Brain microvascular endothelial cell (primary cell): ENCODE results near the gene CDH4.

ENCODE experiments used
- DNase-seq: peaks from one replicate; pipeline ENCODE4 v3.0.0-alpha.2; 2020
- H3K27ac ChIP-seq: fragments of 250-450 bp; sonication (Bioruptor Pico); 2 replicates; pipeline ENCODE4 v1.5.1; 2020; ENCODE audit warnings: mild to moderate bottlenecking, moderate library complexity
- H3K27me3 ChIP-seq: fragments of 250-450 bp; sonication (Bioruptor Pico); replicated peaks from 2 replicates; pipeline ENCODE4 v1.5.1; 2020; ENCODE audit warnings: mild to moderate bottlenecking
- H3K36me3 ChIP-seq: fragments of 250-450 bp; sonication (Bioruptor Pico); replicated peaks from 2 replicates; pipeline ENCODE4 v1.5.1; 2020; ENCODE audit warnings: mild to moderate bottlenecking
- H3K4me3 ChIP-seq: 2 replicates; pipeline ENCODE4 v1.5.1; 2011; ENCODE audit warnings: low read depth, mild to moderate bottlenecking, control low read depth, low read length, moderate library complexity
- in situ Hi-C: cut with HindIII; loops from 2 replicates; pipeline ENCODE4 v1.10.0; 2017; ENCODE audit warnings: low sequenced_read_pairs, low pct_ligation_motif_present
- TF ChIP-seq, protein P1 (sequence below): IDR thresholded peaks from 2 replicates; pipeline ENCODE4 v1.5.1; 2011; ENCODE audit warnings: low read depth, mild to moderate bottlenecking, moderate library complexity, low read length, control low read depth, inconsistent platforms; ENCODE audit errors: missing control alignments

Gene CDH4

DNA sequence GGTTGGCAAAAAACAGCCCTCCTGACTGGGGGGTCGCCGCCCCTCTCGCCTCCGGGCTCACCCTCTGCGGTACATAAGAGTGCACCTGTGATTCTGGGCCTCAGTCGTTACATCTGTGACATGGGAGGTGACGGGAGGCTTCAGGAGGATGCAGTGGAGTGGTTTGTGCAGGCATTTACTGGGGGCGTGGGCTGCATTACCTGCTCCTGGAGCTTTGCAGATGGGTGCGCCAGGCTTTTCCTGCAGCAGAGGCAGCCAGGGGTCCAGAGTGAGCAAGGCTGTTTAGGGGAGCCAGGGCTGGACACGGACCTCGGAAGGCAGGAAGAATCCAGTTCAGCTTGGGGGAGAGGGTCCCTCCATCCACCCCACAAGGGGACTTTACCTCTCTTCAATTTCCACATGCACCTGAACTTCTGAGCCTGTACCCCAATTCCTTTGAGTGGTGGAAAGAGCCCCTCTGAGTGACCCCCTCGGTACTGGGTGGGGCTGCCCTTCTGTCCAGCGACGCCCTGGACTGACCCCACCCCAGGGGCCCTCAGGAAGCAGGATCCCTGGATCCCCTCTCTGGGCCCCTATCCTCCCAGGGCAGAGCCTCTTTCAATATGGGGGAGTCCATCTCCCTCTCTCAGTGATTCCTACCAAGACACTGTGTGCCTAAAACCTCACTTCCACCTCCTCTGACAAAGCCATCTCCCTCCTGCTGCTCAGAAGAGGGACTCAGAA, 679.6 kb downstream of the CDH4 start:
- in situ Hi-C loops, result no loop called here
- DNase-seq, result no peak
- Histone ChIP-seq H3K4me3 (no peak overlapping the region), H3K27ac (no peak overlapping the region), H3K27me3 (no peaks in the 10 kb centered on the region), H3K36me3 (no peaks in the 10 kb centered on the region)
- TF ChIP-seq, protein P1, sequence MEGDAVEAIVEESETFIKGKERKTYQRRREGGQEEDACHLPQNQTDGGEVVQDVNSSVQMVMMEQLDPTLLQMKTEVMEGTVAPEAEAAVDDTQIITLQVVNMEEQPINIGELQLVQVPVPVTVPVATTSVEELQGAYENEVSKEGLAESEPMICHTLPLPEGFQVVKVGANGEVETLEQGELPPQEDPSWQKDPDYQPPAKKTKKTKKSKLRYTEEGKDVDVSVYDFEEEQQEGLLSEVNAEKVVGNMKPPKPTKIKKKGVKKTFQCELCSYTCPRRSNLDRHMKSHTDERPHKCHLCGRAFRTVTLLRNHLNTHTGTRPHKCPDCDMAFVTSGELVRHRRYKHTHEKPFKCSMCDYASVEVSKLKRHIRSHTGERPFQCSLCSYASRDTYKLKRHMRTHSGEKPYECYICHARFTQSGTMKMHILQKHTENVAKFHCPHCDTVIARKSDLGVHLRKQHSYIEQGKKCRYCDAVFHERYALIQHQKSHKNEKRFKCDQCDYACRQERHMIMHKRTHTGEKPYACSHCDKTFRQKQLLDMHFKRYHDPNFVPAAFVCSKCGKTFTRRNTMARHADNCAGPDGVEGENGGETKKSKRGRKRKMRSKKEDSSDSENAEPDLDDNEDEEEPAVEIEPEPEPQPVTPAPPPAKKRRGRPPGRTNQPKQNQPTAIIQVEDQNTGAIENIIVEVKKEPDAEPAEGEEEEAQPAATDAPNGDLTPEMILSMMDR, result no peak

DNA sequence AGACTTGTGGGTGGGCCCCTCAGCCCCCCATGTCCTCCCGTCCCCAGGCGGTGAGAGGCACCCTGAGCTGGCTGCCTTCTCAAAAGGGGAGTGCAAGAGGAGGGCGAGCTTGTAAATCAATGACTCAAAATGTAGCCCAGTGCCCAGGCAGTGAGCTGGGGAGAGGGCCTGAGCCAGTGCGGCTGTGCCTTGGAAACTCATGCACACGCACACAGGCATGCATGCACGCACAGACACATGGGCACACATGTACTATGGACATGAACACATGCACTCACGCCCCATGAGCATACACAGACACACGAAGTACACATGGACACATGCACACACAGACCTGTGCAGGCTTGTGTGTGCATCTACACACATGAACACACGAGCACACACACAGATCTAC, 680.1 kb downstream of the CDH4 start:
- no peak for DNase-seq
- Histone ChIP-seq H3K4me3 (no peak overlapping the region), H3K27me3 (no peaks in the 10 kb centered on the region), H3K27ac (no peak overlapping the region), H3K36me3 (no peaks in the 10 kb centered on the region)
- TF ChIP-seq, protein P1, result no peak
- in situ Hi-C loops, result no loop called here

DNA sequence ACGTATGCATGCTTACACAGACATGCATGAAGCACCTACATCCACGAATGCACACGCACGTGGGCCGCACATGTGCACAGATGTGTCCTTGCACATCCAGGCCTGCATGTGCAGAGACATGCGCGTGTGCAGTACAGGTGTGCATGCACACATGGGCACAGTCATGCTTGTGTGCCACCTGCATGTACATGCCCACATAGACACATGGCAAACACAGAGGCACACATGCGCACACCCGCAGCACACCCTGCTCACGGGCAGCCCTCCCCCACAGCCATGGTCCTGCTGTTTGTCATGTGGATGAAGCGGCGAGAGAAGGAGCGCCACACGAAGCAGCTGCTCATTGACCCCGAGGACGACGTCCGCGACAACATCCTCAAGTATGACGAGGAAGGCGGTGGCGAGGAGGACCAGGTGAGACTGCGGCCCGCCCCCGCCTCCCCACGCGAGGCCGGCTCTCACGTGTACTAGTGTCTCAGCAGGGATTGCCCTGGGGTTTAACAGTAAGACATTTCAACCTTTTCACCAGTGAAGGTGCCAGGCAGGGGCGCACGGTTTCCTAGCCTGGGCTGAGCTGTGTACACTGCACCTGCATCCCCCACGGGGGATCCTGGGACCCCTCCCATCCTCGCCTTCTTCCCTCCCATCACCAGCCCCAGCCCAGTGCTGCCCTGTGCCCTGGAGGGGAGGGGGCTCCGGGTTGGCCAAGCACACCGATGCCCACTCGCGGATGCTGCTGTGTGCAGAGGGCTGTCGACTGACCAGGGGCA, 680.8 kb downstream of the CDH4 start:
- no peaks in the 10 kb centered on the region for H3K27me3 ChIP-seq
- TF ChIP-seq, protein P1, result no peak

DNA sequence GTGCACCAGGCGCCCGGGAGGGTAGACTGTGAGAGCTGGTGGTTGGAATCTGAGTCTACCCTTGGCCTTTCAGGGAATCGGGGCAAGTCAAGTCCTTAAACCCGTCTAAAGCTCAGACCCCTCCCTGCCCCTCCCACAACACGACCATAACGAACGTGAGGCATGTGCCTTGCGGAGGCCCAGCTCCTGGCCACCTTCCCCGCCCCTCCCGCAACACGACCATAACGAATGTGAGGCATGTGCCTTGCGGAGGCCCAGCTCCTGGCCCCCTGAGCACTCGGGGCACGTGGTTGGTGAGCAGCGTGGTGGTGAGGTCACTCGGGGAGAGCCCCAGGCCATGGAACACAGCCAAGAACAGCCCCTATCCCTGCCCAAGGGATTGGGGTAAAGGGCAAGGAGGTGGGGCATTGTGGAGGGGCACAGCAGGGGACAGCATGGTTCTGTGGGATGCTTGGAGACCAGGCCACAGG, 681.5 kb downstream of the CDH4 start:
- TF ChIP-seq, protein P1, result no peak
- DNase-seq, result no peak
- H3K4me3 ChIP-seq, result no peak overlapping the region
- no peak overlapping the region for H3K27ac ChIP-seq
- in situ Hi-C loops, result no loop called here
- H3K36me3 ChIP-seq, result no peaks in the 10 kb centered on the region
- no peaks in the 10 kb centered on the region for H3K27me3 ChIP-seq

More for the DNA sequence above, 680.8 kb downstream of the CDH4 start:
- Histone ChIP-seq H3K36me3 (no peaks in the 10 kb centered on the region), H3K27ac (no peak overlapping the region), H3K4me3 (no peak overlapping the region)
- DNase-seq, result no peak
- in situ Hi-C loops, result no loop called here

DNA sequence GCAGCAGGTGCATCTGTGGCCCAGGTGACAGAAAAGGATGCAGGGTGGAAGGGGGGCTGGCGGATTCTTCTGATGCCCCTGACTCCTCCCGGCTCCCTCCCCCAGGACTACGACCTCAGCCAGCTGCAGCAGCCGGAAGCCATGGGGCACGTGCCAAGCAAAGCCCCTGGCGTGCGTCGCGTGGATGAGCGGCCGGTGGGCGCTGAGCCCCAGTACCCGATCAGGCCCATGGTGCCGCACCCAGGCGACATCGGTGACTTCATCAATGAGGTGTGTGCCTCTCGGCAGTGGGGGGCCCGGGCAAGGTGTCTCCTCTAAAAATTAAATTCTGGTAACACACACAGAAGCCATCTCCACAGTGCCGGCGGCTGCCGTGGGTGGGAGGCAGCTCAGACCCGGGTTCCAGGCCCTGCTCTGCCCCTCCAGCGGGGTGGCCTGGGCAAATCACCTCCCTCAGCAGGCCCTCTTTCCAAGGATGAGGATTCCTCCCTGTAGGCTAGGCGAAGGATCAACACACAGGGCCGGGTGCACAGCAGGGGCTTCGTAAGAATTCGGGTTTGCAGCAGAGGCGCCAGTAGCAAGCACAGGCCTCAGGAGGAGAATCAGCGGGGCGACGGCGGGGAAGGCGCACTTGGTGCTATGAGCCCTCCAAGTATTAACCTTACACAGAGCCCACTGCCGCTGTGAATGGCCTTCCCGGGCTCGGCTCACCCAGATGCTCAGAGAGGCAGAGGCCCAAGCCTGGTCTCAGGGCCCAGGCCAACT, 682.1 kb downstream of the CDH4 start:
- TF ChIP-seq, protein P1, result no peak
- in situ Hi-C loops, result no loop called here
- Histone ChIP-seq H3K4me3 (no peak overlapping the region), H3K27me3 (no peaks in the 10 kb centered on the region), H3K27ac (no peak overlapping the region), H3K36me3 (no peaks in the 10 kb centered on the region)
- DNase-seq, result no peak
